CD14-positive monocyte (primary cell): ENCODE results near the gene FAM184A. TPM values are rescaled to one million over a fixed set of nuclear protein-coding genes. Genes with fewer than 3 reads are reported as not detected.

Source experiments
- DNase-seq, 3 donors: peaks; one replicate each; pipeline ENCODE4 v3.0.0-alpha.2; 2011 to 2022
- H2AFZ ChIP-seq: 2 replicates; pipeline ENCODE4 v1.6.0; 2012; ENCODE audit warnings: mild to moderate bottlenecking, low read depth, low read length, inconsistent platforms; ENCODE audit not compliant: insufficient read depth, poor library complexity, severe bottlenecking
- H3K27ac ChIP-seq, 2 donors: 1 replicate in 1 of 2; 2 replicates in 1 of 2; pipeline ENCODE4 v1.5.1; 2012 to 2013; ENCODE audit warnings: low read length in 2 of 2, control low read depth in 1 of 2, inconsistent platforms in 1 of 2, low read depth in 1 of 2, mild to moderate bottlenecking in 1 of 2
- H3K27me3 ChIP-seq, 2 donors: one replicate each; pipeline versions ENCODE4 v1.6.0 to v1.6.1; 2011 to 2013; ENCODE audit warnings: low read length in 2 of 2; ENCODE audit not compliant: control insufficient read depth in 2 of 2, insufficient read depth in 2 of 2
- H3K36me3 ChIP-seq, 2 donors: replicated peaks in 1 of 2; 1 replicate in 1 of 2; 2 replicates in 1 of 2; pipeline versions ENCODE4 v1.5.1 to v1.6.1; 2012 to 2013; ENCODE audit warnings: low read length in 2 of 2, control low read depth in 1 of 2, inconsistent platforms in 1 of 2, mild to moderate bottlenecking in 1 of 2; ENCODE audit not compliant: insufficient read depth in 2 of 2, control insufficient read depth in 1 of 2
- H3K4me1 ChIP-seq, 2 donors: 1 replicate in 1 of 2; 2 replicates in 1 of 2; pipeline versions ENCODE4 v1.5.1 to v1.6.1; 2012 to 2013; ENCODE audit warnings: low read length in 2 of 2, control low read depth in 1 of 2, inconsistent platforms in 1 of 2, mild to moderate bottlenecking in 1 of 2, moderate library complexity in 1 of 2; ENCODE audit not compliant: insufficient read depth in 2 of 2, control insufficient read depth in 1 of 2
- H3K4me2 ChIP-seq: replicated peaks from 2 replicates; pipeline ENCODE3; 2012; ENCODE audit warnings: low read length, moderate library complexity, mild to moderate bottlenecking; ENCODE audit not compliant: poor library complexity, severe bottlenecking; ENCODE audit errors: extremely low read depth
- H3K4me3 ChIP-seq, 3 experiments: fragments of 200-600 bp in 1 of 3; sonication (generic) in 1 of 3; replicated peaks in 1 of 3; 1 replicate in 2 of 3; 2 replicates in 1 of 3; pipeline ENCODE4 v1.5.1; 2011 to 2013; ENCODE audit warnings: low read length in 3 of 3, mild to moderate bottlenecking in 3 of 3, control low read depth in 2 of 3, low read depth in 2 of 3, inconsistent platforms in 1 of 3, moderate library complexity in 1 of 3
- H3K79me2 ChIP-seq: 2 replicates; pipeline ENCODE4 v1.6.0; 2012; ENCODE audit warnings: mild to moderate bottlenecking, control low read depth, inconsistent platforms, low read length, moderate library complexity; ENCODE audit not compliant: insufficient read depth
- H3K9ac ChIP-seq: 2 replicates; pipeline ENCODE4 v1.6.0; 2017; ENCODE audit warnings: low read length, mild to moderate bottlenecking; ENCODE audit not compliant: insufficient read depth, poor library complexity, severe bottlenecking
- H3K9me3 ChIP-seq, 2 donors: replicated peaks in 1 of 2; 1 replicate in 1 of 2; 2 replicates in 1 of 2; pipeline versions ENCODE4 v1.5.1 to v1.6.1; 2012 to 2013; ENCODE audit warnings: low read length in 2 of 2, control low read depth in 1 of 2; ENCODE audit not compliant: control insufficient read depth in 1 of 2, insufficient read depth in 1 of 2
- H4K20me1 ChIP-seq: 2 replicates; pipeline ENCODE4 v1.6.0; 2012; ENCODE audit warnings: mild to moderate bottlenecking, low read length, control low read depth, moderate library complexity; ENCODE audit not compliant: insufficient read depth
- H3K27ac Mint-ChIP-seq, 7 donors: one replicate each; pipeline ENCODE4 v1.8.0; 2020; ENCODE audit warnings: mild to moderate bottlenecking in 7 of 7, mixed read lengths in 7 of 7, moderate library complexity in 6 of 7, inconsistent platforms in 2 of 7
- H3K27me3 Mint-ChIP-seq, 3 donors: one replicate each; pipeline ENCODE4 v1.8.0; 2021 to 2022; ENCODE audit warnings: low read depth in 3 of 3, mild to moderate bottlenecking in 3 of 3, mixed read lengths in 3 of 3, moderate library complexity in 3 of 3, inconsistent platforms in 1 of 3
- H3K36me3 Mint-ChIP-seq, 2 donors: one replicate each; pipeline ENCODE4 v1.8.0; 2020; ENCODE audit warnings: mixed read lengths in 2 of 2, inconsistent platforms in 1 of 2, mild to moderate bottlenecking in 1 of 2
- H3K4me1 Mint-ChIP-seq: one replicate; pipeline ENCODE4 v1.8.0; 2020; ENCODE audit warnings: mild to moderate bottlenecking, mixed read lengths
- H3K4me3 Mint-ChIP-seq, 2 donors: one replicate each; pipeline ENCODE4 v1.8.0; 2020; ENCODE audit warnings: mild to moderate bottlenecking in 2 of 2, mixed read lengths in 2 of 2, moderate library complexity in 1 of 2
- H3K9me3 Mint-ChIP-seq, 7 donors: one replicate each; pipeline ENCODE4 v1.8.0; 2020 to 2022; ENCODE audit warnings: mixed read lengths in 7 of 7, mild to moderate bottlenecking in 6 of 7, moderate library complexity in 6 of 7, inconsistent platforms in 2 of 7
- WGBS: methylation state at CpG from one replicate; pipeline ENCODE4 v1.1.5; 2013; ENCODE audit warnings: missing lambda C conversion rate; ENCODE audit not compliant: insufficient coverage; 5-methylcytosine and 5-hydroxymethylcytosine counted together
- intact Hi-C, 2 donors: fragments of 100-400 bp; cut with micrococcal nuclease; formaldehyde crosslinking; loops; one replicate each; pipeline versions ENCODE4 v1.15.0 to v1.15.1; 2023
- polyA plus RNA-seq, 3 donors: library from polyadenylated mRNA; depleted of rRNA in 1 of 3; unstranded in 2 of 3; stranded (reverse) in 1 of 3; fragments of 300-500 nt in 2 of 3; fragments of >200 nt in 1 of 3; fragmentation: Illumina TruSeq in 2 of 3; gene quantifications; 1 replicate in 2 of 3; 2 replicates in 1 of 3; pipeline ENCODE4 v1.2.3, GENCODE V29; 2012 to 2021
- TF ChIP-seq, protein P1 (sequence below): fragments of 200-600 bp; IDR thresholded peaks from one replicate; pipeline ENCODE4 v1.8.0; 2022; ENCODE audit warnings: antibody characterized with exemption, mild to moderate bottlenecking

The FAM184A gene
- polyA plus RNA-seq, 3 donors = not detected

DNA sequence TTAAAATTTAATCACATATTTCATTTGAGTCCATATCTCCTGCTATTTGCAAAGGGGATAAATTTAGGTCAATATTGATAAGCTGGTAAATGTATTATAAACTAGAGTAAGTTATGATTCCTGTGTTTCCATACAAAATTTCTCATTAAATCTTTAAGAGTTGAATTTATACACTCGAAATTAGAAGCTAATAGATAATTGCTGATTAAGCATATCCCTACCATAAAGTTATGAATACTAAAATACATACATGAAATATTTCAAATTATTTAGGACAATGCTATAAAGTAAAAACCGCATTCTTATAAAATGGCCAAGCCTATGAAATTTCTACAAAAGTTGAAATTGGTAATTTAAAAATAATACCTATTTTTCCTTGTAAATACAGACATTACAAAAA, 71.5 kb downstream of the FAM184A start:
- Mint-ChIP-seq H3K4me1 (no peaks in the 10 kb centered on the region), H3K4me3 (no peak overlapping the region), H3K9me3 (peaks cover 3 to 5% (median 5%) of the 10 kb centered on the region in 7 donors), H3K27ac (no peak overlapping the region), H3K27me3 (peaks cover 0 to 4% (median 0%) of the 10 kb centered on the region in 3 donors), H3K36me3 (no peaks in the 10 kb centered on the region)
- no CpG with 5 or more reads among the region's 2 CpGs for WGBS
- intact Hi-C loops = no loop called here
- Histone ChIP-seq H3K4me2 (no peak overlapping the region), H3K9me3 (no peaks in the 10 kb centered on the region), H2AFZ (no peak overlapping the region), H3K79me2 (no peaks in the 10 kb centered on the region), H3K36me3 (no peaks in the 10 kb centered on the region), H3K4me3 (no peak overlapping the region), H3K9ac (no peak overlapping the region), H3K27ac (no peak overlapping the region), H3K27me3 (no peaks in the 10 kb centered on the region), H4K20me1 (no peaks in the 10 kb centered on the region), H3K4me1 (no peaks in the 10 kb centered on the region)
- TF ChIP-seq, protein P1, sequence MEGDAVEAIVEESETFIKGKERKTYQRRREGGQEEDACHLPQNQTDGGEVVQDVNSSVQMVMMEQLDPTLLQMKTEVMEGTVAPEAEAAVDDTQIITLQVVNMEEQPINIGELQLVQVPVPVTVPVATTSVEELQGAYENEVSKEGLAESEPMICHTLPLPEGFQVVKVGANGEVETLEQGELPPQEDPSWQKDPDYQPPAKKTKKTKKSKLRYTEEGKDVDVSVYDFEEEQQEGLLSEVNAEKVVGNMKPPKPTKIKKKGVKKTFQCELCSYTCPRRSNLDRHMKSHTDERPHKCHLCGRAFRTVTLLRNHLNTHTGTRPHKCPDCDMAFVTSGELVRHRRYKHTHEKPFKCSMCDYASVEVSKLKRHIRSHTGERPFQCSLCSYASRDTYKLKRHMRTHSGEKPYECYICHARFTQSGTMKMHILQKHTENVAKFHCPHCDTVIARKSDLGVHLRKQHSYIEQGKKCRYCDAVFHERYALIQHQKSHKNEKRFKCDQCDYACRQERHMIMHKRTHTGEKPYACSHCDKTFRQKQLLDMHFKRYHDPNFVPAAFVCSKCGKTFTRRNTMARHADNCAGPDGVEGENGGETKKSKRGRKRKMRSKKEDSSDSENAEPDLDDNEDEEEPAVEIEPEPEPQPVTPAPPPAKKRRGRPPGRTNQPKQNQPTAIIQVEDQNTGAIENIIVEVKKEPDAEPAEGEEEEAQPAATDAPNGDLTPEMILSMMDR = no peak
- no peak for DNase-seq

DNA sequence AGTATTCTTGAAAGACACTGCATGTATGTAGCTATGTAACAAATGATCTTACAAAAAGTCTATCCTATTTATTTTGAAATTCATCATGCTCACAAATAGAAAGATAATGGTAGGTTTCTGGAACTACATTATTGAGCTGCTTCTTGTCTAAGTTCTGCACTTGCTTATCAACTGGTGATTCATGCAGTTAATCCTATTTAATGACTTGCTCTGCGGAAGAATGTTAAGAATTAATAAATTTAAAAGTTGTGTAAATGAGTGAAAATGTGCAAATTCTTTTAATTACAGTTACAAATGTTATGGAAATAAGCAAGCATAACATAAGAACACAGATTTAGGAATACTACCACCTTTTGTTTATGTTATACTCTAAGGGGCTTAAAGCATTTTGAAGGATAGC, 76.4 kb downstream of the FAM184A start:
- intact Hi-C loops = no loop called here
- DNase-seq = no peak
- TF ChIP-seq, protein P1 = no peak
- Histone ChIP-seq H3K9me3 (no peaks in the 10 kb centered on the region), H2AFZ (no peak overlapping the region), H3K4me2 (no peak overlapping the region), H3K4me3 (no peak overlapping the region), H3K79me2 (no peaks in the 10 kb centered on the region), H3K9ac (no peak overlapping the region), H3K36me3 (no peaks in the 10 kb centered on the region), H3K27ac (no peak overlapping the region), H4K20me1 (no peaks in the 10 kb centered on the region), H3K27me3 (no peaks in the 10 kb centered on the region), H3K4me1 (no peaks in the 10 kb centered on the region)
- H3K4me1 Mint-ChIP-seq = no peaks in the 10 kb centered on the region
- no peaks in the 10 kb centered on the region for H3K27me3 Mint-ChIP-seq
- no peak overlapping the region for H3K4me3 Mint-ChIP-seq
- H3K27ac Mint-ChIP-seq = no peak overlapping the region
- no peaks in the 10 kb centered on the region for H3K36me3 Mint-ChIP-seq
- no CpG with 5 or more reads among the region's 1 CpG for WGBS
- H3K9me3 Mint-ChIP-seq = no peaks in the 10 kb centered on the region
